GM12878 (cell line): Measurements from ENCODE around the gene ATXN1. TPM values are rescaled to one million over a fixed set of nuclear protein-coding genes. Genes with fewer than 3 reads are reported as not detected.

Experiments
- ASH2L ChIP-seq: fragments of 300-600, 200-600 bp; sonication (generic); IDR thresholded peaks from 2 replicates; pipeline ENCODE4 v1.6.1; 2017; ENCODE audit warnings: low read depth, mild to moderate bottlenecking, borderline replicate concordance
- CBX5 ChIP-seq: sonication (generic); IDR thresholded peaks from 2 replicates; pipeline ENCODE4 v1.6.1; 2016; ENCODE audit warnings: low read depth, moderate library complexity, mild to moderate bottlenecking, inconsistent platforms
- ETV6 ChIP-seq, 2 experiments: fragments of 450-650 bp in 1 of 2; IDR thresholded peaks in 1 of 2; conservative IDR thresholded peaks in 1 of 2; 2 replicates each; pipeline ENCODE4 v1.6.1; 2014; ENCODE audit warnings: antibody characterized with exemption in 1 of 2, borderline replicate concordance in 1 of 2, low read depth in 1 of 2, mild to moderate bottlenecking in 1 of 2, moderate library complexity in 1 of 2
- HDAC2 ChIP-seq: fragments of 200-600 bp; sonication (generic); IDR thresholded peaks from 2 replicates; pipeline ENCODE4 v1.6.1; 2017
- JUND ChIP-seq: IDR thresholded peaks from 2 replicates; pipeline ENCODE4 v1.6.1; 2012; ENCODE audit warnings: low read depth, mild to moderate bottlenecking, low read length, improper control_type of control experiment, moderate library complexity
- KAT2A ChIP-seq: conservative IDR thresholded peaks from 2 replicates; pipeline ENCODE4 v1.6.1; 2011; ENCODE audit warnings: low read depth, low read length; ENCODE audit not compliant: control insufficient read depth
- KLF5 ChIP-seq: fragments of 450-650 bp; IDR thresholded peaks from 2 replicates; pipeline ENCODE4 v1.6.1; 2014; ENCODE audit warnings: mild to moderate bottlenecking; ENCODE audit not compliant: partially characterized antibody
- MXI1 ChIP-seq: fragments of 150-350 bp; IDR thresholded peaks from 2 replicates; pipeline ENCODE4 v1.6.1; 2011; ENCODE audit warnings: low read depth, mild to moderate bottlenecking, inconsistent platforms, low read length, improper control_type of control experiment
- POLR2AphosphoS2 ChIP-seq: IDR thresholded peaks from 2 replicates; pipeline ENCODE4 v1.6.1; 2011; ENCODE audit warnings: low read depth, mild to moderate bottlenecking, low read length, improper control_type of control experiment, moderate library complexity
- SKIL ChIP-seq: fragments of 450-650 bp; IDR thresholded peaks from 2 replicates; pipeline ENCODE4 v1.6.1; 2017; ENCODE audit warnings: mild to moderate bottlenecking, low read depth, inconsistent platforms; ENCODE audit not compliant: poor library complexity, severe bottlenecking
- SMC3 ChIP-seq: IDR thresholded peaks from 2 replicates; pipeline ENCODE4 v1.6.1; 2011; ENCODE audit warnings: low read length, improper control_type of control experiment, borderline replicate concordance
- SRF ChIP-seq, 2 experiments: IDR thresholded peaks; 2 replicates each; pipeline ENCODE4 v1.6.1; 2011; ENCODE audit warnings: low read depth in 2 of 2, low read length in 2 of 2, mild to moderate bottlenecking in 1 of 2, moderate library complexity in 1 of 2
- SUPT20H ChIP-seq: IDR thresholded peaks from 2 replicates; pipeline ENCODE4 v1.6.1; 2011; ENCODE audit warnings: low read depth, mild to moderate bottlenecking, low read length, moderate library complexity, borderline replicate concordance; ENCODE audit not compliant: control insufficient read depth
- ZNF217 ChIP-seq: fragments of 450-650 bp; IDR thresholded peaks from 2 replicates; pipeline ENCODE4 v1.6.1; 2017; ENCODE audit warnings: antibody characterized with exemption, mild to moderate bottlenecking
- ZNF274 ChIP-seq: IDR thresholded peaks from one replicate; pipeline ENCODE4 v1.8.0; 2011; ENCODE audit not compliant: insufficient read length, insufficient read depth
- ZZZ3 ChIP-seq: IDR thresholded peaks from 2 replicates; pipeline ENCODE4 v1.6.1; 2011; ENCODE audit warnings: low read depth; ENCODE audit not compliant: control insufficient read depth, insufficient read length
- polyA plus RNA-seq, 11 experiments: library from polyadenylated mRNA; depleted of rRNA in 4 of 11; unstranded in 6 of 11; stranded (reverse) in 5 of 11; fragments of >200 nt; fragmentation: Nextera tagmentation in 4 of 11; fragmentation: Illumina TruSeq in 1 of 11; extraction: Ambion mirVana in 4 of 11; extraction: Trizol in 1 of 11; gene quantifications; 1 replicate in 1 of 11; 2 replicates in 10 of 11; pipeline versions ENCODE4 v1.2.1 to v1.2.3, GENCODE V29; 2011 to 2016; ENCODE audit warnings: inconsistent platforms in 2 of 11, missing spikeins in 2 of 11, low read depth in 1 of 11
- total RNA-seq, 4 experiments: library from RNA; depleted of rRNA in 3 of 4; stranded (reverse); fragments of >200 nt in 3 of 4; fragmentation: Illumina TruSeq in 1 of 4; extraction: Trizol in 1 of 4; gene quantifications; 2 replicates each; pipeline versions ENCODE4 v1.2.1 to v1.2.3, GENCODE V29; 2013 to 2021
- TF ChIP-seq, protein P1 (sequence below): fragments of 450-650 bp; IDR thresholded peaks from 2 replicates; pipeline ENCODE4 v1.6.1; 2018; ENCODE audit warnings: borderline replicate concordance, mild to moderate bottlenecking; ENCODE audit not compliant: partially characterized antibody
- TF ChIP-seq, protein P2 (sequence below): fragments of 450-650 bp; IDR thresholded peaks from 2 replicates; pipeline ENCODE4 v1.6.1; 2017; ENCODE audit warnings: antibody characterized with exemption, mild to moderate bottlenecking, moderate library complexity
- TF ChIP-seq, protein P3 (sequence below): IDR thresholded peaks from 2 replicates; pipeline ENCODE4 v1.6.1; 2012; ENCODE audit warnings: mild to moderate bottlenecking, low read depth, low read length

Gene ATXN1
- total and polyA plus RNA-seq, 10 of the 15 experiments (the other 5 are each of a cell fraction or from before 2014, with no cell fraction given), result 12.2 to 51.2 (median 20.5) TPM

- TF ChIP-seq, protein P1, sequence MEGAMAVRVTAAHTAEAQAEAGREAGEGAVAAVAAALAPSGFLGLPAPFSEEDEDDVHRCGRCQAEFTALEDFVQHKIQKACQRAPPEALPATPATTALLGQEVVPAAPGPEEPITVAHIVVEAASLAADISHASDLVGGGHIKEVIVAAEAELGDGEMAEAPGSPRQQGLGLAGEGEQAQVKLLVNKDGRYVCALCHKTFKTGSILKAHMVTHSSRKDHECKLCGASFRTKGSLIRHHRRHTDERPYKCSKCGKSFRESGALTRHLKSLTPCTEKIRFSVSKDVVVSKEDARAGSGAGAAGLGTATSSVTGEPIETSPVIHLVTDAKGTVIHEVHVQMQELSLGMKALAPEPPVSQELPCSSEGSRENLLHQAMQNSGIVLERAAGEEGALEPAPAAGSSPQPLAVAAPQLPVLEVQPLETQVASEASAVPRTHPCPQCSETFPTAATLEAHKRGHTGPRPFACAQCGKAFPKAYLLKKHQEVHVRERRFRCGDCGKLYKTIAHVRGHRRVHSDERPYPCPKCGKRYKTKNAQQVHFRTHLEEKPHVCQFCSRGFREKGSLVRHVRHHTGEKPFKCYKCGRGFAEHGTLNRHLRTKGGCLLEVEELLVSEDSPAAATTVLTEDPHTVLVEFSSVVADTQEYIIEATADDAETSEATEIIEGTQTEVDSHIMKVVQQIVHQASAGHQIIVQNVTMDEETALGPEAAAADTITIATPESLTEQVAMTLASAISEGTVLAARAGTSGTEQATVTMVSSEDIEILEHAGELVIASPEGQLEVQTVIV, result no peak
- TF ChIP-seq ZNF274 (no peak), JUND (no peak), SRF (IDR thresholded peaks at IDR 0.05; ENCODE audit: low read depth in 2 of 2, low read length in 2 of 2) (no peak), ZZZ3 (no peak), SMC3 (0 out of 2 replicates have a peak, but pooled peaks have one; percentile 17), KAT2A (no peak), ZNF217 (no peak), MXI1 (peak; percentile 79), CBX5 (no peak), SUPT20H (no peak), SKIL (peak; percentile 60), HDAC2 (no peak), ETV6 (conservative IDR thresholded peaks at IDR 0.05 in 1 of 2, IDR thresholded peaks at IDR 0.05 in 1 of 2; ENCODE audit: borderline replicate concordance in 1 of 2, low read depth in 1 of 2) (no peak), POLR2AphosphoS2 (no peak), ASH2L (no peak), KLF5 (no peak)
- TF ChIP-seq, protein P2, sequence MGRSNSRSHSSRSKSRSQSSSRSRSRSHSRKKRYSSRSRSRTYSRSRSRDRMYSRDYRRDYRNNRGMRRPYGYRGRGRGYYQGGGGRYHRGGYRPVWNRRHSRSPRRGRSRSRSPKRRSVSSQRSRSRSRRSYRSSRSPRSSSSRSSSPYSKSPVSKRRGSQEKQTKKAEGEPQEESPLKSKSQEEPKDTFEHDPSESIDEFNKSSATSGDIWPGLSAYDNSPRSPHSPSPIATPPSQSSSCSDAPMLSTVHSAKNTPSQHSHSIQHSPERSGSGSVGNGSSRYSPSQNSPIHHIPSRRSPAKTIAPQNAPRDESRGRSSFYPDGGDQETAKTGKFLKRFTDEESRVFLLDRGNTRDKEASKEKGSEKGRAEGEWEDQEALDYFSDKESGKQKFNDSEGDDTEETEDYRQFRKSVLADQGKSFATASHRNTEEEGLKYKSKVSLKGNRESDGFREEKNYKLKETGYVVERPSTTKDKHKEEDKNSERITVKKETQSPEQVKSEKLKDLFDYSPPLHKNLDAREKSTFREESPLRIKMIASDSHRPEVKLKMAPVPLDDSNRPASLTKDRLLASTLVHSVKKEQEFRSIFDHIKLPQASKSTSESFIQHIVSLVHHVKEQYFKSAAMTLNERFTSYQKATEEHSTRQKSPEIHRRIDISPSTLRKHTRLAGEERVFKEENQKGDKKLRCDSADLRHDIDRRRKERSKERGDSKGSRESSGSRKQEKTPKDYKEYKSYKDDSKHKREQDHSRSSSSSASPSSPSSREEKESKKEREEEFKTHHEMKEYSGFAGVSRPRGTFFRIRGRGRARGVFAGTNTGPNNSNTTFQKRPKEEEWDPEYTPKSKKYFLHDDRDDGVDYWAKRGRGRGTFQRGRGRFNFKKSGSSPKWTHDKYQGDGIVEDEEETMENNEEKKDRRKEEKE, result no peak
- TF ChIP-seq, protein P3, sequence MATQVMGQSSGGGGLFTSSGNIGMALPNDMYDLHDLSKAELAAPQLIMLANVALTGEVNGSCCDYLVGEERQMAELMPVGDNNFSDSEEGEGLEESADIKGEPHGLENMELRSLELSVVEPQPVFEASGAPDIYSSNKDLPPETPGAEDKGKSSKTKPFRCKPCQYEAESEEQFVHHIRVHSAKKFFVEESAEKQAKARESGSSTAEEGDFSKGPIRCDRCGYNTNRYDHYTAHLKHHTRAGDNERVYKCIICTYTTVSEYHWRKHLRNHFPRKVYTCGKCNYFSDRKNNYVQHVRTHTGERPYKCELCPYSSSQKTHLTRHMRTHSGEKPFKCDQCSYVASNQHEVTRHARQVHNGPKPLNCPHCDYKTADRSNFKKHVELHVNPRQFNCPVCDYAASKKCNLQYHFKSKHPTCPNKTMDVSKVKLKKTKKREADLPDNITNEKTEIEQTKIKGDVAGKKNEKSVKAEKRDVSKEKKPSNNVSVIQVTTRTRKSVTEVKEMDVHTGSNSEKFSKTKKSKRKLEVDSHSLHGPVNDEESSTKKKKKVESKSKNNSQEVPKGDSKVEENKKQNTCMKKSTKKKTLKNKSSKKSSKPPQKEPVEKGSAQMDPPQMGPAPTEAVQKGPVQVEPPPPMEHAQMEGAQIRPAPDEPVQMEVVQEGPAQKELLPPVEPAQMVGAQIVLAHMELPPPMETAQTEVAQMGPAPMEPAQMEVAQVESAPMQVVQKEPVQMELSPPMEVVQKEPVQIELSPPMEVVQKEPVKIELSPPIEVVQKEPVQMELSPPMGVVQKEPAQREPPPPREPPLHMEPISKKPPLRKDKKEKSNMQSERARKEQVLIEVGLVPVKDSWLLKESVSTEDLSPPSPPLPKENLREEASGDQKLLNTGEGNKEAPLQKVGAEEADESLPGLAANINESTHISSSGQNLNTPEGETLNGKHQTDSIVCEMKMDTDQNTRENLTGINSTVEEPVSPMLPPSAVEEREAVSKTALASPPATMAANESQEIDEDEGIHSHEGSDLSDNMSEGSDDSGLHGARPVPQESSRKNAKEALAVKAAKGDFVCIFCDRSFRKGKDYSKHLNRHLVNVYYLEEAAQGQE, result no peak
These were observed 277.9 kb downstream of the ATXN1 start (continued) for GRCh38 chr6:16483315-16483875.
